Measurements from ENCODE around the gene WDR93.

Gene WDR93

GRCh38 chr15:89769366-89769765, 78.8 kb downstream of the WDR93 start:
- no peak overlapping the region for H3K4me3 ChIP-seq (ENCODE audit: control insufficient read depth, low read depth, low read length)
- no peak for DNase-seq (ENCODE audit: low read depth)
- TF ChIP-seq, protein P1, sequence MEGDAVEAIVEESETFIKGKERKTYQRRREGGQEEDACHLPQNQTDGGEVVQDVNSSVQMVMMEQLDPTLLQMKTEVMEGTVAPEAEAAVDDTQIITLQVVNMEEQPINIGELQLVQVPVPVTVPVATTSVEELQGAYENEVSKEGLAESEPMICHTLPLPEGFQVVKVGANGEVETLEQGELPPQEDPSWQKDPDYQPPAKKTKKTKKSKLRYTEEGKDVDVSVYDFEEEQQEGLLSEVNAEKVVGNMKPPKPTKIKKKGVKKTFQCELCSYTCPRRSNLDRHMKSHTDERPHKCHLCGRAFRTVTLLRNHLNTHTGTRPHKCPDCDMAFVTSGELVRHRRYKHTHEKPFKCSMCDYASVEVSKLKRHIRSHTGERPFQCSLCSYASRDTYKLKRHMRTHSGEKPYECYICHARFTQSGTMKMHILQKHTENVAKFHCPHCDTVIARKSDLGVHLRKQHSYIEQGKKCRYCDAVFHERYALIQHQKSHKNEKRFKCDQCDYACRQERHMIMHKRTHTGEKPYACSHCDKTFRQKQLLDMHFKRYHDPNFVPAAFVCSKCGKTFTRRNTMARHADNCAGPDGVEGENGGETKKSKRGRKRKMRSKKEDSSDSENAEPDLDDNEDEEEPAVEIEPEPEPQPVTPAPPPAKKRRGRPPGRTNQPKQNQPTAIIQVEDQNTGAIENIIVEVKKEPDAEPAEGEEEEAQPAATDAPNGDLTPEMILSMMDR (conservative IDR thresholded peaks at IDR 0.05; ENCODE audit: control insufficient read depth, insufficient read depth, low read depth, low read length): no peak

- DNase-seq (ENCODE audit: low read depth): peak; percentile 43
- TF ChIP-seq, protein P1 (conservative IDR thresholded peaks at IDR 0.05; ENCODE audit: control insufficient read depth, insufficient read depth, low read depth, low read length): no peak
- H3K4me3 ChIP-seq (ENCODE audit: control insufficient read depth, low read depth, low read length): no peak overlapping the region
Observed at GRCh38 chr15:89770041-89770440, 79.4 kb downstream of the WDR93 start.

GRCh38 chr15:89772932-89773583, 82.4 kb downstream of the WDR93 start:
- TF ChIP-seq, protein P1 (conservative IDR thresholded peaks at IDR 0.05; ENCODE audit: control insufficient read depth, insufficient read depth, low read depth, low read length): peak; percentile 23
- DNase-seq (ENCODE audit: low read depth): no peak
- no peak overlapping the region for H3K4me3 ChIP-seq (ENCODE audit: control insufficient read depth, low read depth, low read length)

GRCh38 chr15:89774492-89774891, 83.9 kb downstream of the WDR93 start:
- no peak for DNase-seq (ENCODE audit: low read depth)
- H3K4me3 ChIP-seq (ENCODE audit: control insufficient read depth, low read depth, low read length): no peak overlapping the region
- TF ChIP-seq, protein P1 (conservative IDR thresholded peaks at IDR 0.05; ENCODE audit: control insufficient read depth, insufficient read depth, low read depth, low read length): no peak

DNA sequence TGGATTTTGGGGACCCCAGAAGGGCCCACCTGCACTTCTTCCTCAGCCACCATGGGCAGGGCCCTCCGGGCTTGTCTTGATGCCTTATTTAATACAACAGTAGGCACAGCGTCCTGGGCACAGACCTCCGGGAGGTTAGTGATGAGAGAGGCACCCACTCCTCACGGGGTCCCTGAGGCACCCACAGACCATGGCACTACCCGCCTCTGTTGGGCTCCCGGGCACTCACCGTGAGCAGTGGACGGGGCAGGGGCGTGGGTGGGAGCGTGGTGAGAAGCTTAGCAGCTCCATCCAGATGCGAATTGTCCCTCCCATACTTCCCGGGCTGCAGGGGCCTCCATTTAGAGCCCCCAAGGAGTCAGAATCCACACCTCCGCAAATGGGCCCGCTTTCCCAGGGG, 85.2 kb downstream of the WDR93 start:
- no peak overlapping the region for H3K4me3 ChIP-seq (ENCODE audit: control insufficient read depth, low read depth, low read length)
- TF ChIP-seq, protein P1 (conservative IDR thresholded peaks at IDR 0.05; ENCODE audit: control insufficient read depth, insufficient read depth, low read depth, low read length): no peak
- DNase-seq (ENCODE audit: low read depth): no peak

DNA sequence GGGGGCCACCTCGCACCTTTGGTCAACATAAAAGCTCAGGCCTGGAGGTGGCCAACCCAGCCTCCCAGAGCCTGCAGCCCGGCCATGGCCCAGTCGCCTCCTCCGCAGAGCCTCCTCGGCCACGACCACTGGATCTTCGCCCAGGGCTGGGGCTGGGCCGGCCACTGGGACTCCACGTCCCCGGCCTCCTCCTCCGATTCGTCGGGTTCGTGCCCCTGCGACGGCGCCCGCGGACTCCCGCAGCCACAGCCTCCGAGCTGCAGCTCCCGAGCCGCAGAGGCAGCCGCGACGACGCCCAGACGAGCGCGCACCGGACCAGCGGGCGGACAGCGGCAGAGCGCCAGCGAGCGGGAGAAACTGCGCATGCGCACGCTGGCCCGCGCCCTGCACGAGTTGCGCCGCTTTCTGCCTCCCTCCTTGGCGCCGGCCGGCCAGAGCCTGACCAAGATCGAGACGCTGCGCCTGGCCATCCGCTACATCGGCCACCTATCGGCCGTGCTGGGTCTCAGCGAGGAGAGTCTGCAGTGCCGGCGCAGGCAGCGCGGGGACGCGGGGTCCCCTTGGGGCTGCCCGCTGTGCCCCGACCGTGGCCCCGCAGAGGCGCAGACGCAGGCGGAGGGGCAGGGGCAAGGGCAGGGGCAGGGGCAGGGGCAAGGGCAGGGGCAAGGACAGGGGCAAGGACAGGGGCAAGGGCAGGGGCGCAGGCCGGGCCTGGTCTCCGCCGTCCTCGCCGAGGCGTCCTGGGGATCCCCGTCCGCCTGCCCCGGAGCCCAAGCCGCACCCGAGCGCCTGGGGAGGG, 85.9 kb downstream of the WDR93 start, which contains the start of gene MESP2:
TSS of gene MESP2 (plus strand) at position 59 of the 799 bp plus-strand sequence. CDS start at position 85, 26 bp downstream.
- TF ChIP-seq, protein P1 (conservative IDR thresholded peaks at IDR 0.05; ENCODE audit: control insufficient read depth, insufficient read depth, low read depth, low read length): peak; percentile 26
- peak; percentile 74 for DNase-seq (ENCODE audit: low read depth)
- peak within 1 kb of the TSS; percentile 27 for H3K4me3 ChIP-seq (ENCODE audit: control insufficient read depth, low read depth, low read length)
